Mesothelial cell of epicardium (in vitro differentiated cells): Measurements from ENCODE around the gene PDGFD. TPM values are rescaled to one million over a fixed set of nuclear protein-coding genes. Genes with fewer than 3 reads are reported as not detected.

Source experiments
- DNase-seq, 2 experiments: peaks; one replicate each; pipeline ENCODE4 v3.0.0; 2021; ENCODE audit warnings: low spot score in 2 of 2; ENCODE audit not compliant: unreplicated experiment in 2 of 2
- H3K27ac Mint-ChIP-seq: 2 replicates; pipeline ENCODE4 v1.8.0; 2021; ENCODE audit warnings: mixed read lengths
- H3K27me3 Mint-ChIP-seq: 2 replicates; pipeline ENCODE4 v1.8.0; 2021; ENCODE audit warnings: low read depth, mixed read lengths
- H3K36me3 Mint-ChIP-seq: 2 replicates; pipeline ENCODE4 v1.8.0; 2021; ENCODE audit warnings: mixed read lengths
- H3K4me1 Mint-ChIP-seq: 2 replicates; pipeline ENCODE4 v1.8.0; 2021; ENCODE audit warnings: mixed read lengths
- H3K4me3 Mint-ChIP-seq: 2 replicates; pipeline ENCODE4 v1.8.0; 2021; ENCODE audit warnings: mild to moderate bottlenecking, moderate library complexity, mixed read lengths
- H3K9me3 Mint-ChIP-seq: 2 replicates; pipeline ENCODE4 v1.8.0; 2021; ENCODE audit warnings: mixed read lengths
- total RNA-seq: library from RNA; stranded (reverse); gene quantifications from 3 replicates; pipeline ENCODE4 v1.2.1, GENCODE V29; 2021
- TF ChIP-seq, protein P1 (sequence below): fragments of 200-600 bp; sonication (generic); IDR thresholded peaks from one replicate; pipeline ENCODE4 v1.5.0; 2021; ENCODE audit warnings: antibody characterized with exemption; ENCODE audit not compliant: unreplicated experiment

PDGFD gene
- total RNA-seq, 1 donor from 2014 or later: 29.1 TPM

GRCh38 chr11:104091281-104092096 lies 72.5 kb downstream of the PDGFD start:
- TF ChIP-seq, protein P1, sequence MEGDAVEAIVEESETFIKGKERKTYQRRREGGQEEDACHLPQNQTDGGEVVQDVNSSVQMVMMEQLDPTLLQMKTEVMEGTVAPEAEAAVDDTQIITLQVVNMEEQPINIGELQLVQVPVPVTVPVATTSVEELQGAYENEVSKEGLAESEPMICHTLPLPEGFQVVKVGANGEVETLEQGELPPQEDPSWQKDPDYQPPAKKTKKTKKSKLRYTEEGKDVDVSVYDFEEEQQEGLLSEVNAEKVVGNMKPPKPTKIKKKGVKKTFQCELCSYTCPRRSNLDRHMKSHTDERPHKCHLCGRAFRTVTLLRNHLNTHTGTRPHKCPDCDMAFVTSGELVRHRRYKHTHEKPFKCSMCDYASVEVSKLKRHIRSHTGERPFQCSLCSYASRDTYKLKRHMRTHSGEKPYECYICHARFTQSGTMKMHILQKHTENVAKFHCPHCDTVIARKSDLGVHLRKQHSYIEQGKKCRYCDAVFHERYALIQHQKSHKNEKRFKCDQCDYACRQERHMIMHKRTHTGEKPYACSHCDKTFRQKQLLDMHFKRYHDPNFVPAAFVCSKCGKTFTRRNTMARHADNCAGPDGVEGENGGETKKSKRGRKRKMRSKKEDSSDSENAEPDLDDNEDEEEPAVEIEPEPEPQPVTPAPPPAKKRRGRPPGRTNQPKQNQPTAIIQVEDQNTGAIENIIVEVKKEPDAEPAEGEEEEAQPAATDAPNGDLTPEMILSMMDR: no peak
- Mint-ChIP-seq H3K36me3 (no peaks in the 10 kb centered on the region), H3K27me3 (no peaks in the 10 kb centered on the region), H3K4me1 (peaks cover 13% of the 10 kb centered on the region), H3K9me3 (no peaks in the 10 kb centered on the region), H3K4me3 (no peak overlapping the region), H3K27ac (no peak overlapping the region)
- no peak for DNase-seq

DNA sequence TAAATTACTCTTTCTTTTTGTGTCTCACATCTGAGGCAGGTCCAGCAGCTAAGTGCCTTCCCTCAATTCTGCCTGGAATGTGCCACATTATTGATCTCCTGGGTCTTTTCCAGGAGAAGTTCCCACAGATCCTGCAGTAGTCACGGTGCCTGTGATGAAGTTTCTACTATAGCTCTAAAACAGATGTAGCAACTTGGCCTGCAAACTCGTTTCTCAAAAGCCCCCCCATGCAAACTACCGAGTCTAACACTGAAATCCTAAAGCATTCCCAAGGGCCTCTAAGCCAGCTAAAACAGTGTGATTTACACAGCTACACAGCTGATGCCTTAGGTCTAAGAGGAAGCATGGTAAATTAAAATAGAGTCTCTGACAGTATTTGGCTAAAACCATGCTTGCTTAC lies 73.2 kb downstream of the PDGFD start:
- Mint-ChIP-seq H3K27me3 (no peaks in the 10 kb centered on the region), H3K4me1 (peaks cover 11% of the 10 kb centered on the region), H3K36me3 (no peaks in the 10 kb centered on the region), H3K4me3 (no peak overlapping the region), H3K27ac (no peak overlapping the region), H3K9me3 (no peaks in the 10 kb centered on the region)
- TF ChIP-seq, protein P1: no peak
- no peak for DNase-seq

DNA sequence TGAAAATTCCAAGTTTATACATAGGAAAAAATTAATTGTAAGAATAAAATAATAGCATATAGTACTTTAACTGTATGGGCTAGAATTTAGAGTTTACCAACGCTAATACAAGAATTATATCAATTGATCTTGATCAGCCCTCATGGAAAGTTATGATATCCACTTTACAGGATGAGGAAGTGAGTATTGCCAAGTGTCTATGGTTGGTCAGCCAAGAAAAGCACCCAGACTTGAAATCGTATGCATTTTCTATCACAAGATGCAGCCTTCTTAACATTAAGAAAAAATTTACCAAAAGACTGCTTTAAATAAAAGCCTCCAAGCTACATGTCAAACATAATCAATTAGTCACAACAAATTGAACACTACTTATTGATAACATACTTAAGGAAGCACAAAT lies 74.5 kb downstream of the PDGFD start:
- Mint-ChIP-seq H3K27me3 (no peaks in the 10 kb centered on the region), H3K4me1 (peaks cover 9% of the 10 kb centered on the region), H3K27ac (no peak overlapping the region), H3K9me3 (no peaks in the 10 kb centered on the region), H3K36me3 (no peaks in the 10 kb centered on the region), H3K4me3 (no peak overlapping the region)
- TF ChIP-seq, protein P1: no peak
- DNase-seq: no peak

DNA sequence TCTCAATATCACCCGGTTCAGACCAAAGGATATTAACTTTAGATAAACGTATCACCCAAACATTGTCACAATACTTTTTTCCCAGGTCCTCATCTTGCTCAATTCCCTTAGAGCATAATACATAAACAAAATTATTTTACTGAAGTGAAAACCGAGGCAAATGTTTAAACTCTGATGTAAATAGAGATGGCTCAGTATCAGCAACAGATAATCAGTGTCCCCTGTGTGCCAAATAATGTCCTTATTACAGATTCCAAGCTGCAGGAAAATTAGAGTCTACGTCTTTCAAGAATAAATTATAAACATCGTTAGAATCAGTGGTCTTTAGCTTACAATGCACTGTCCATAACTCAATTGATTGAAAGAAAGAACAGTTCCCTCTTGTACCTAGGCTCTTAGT lies 77.3 kb downstream of the PDGFD start:
- no peaks in the 10 kb centered on the region for H3K36me3 Mint-ChIP-seq
- no peaks in the 10 kb centered on the region for H3K9me3 Mint-ChIP-seq
- H3K4me1 Mint-ChIP-seq: peaks cover 5% of the 10 kb centered on the region
- H3K4me3 Mint-ChIP-seq: no peak overlapping the region
- no peaks in the 10 kb centered on the region for H3K27me3 Mint-ChIP-seq
- DNase-seq: no peak
- TF ChIP-seq, protein P1: no peak
- no peak overlapping the region for H3K27ac Mint-ChIP-seq

GRCh38 chr11:104078995-104079394 lies 85.0 kb downstream of the PDGFD start:
- Mint-ChIP-seq H3K9me3 (peaks cover 4% of the 10 kb centered on the region), H3K4me3 (no peak overlapping the region), H3K27ac (no peak overlapping the region), H3K27me3 (no peaks in the 10 kb centered on the region), H3K4me1 (peaks cover 5% of the 10 kb centered on the region), H3K36me3 (peaks cover 5% of the 10 kb centered on the region)
- TF ChIP-seq, protein P1: no peak
- no peak for DNase-seq
